IMR-90 (cell line): ENCODE data around the gene KLRC3. TPM values are rescaled to one million over a fixed set of nuclear protein-coding genes. Genes with fewer than 3 reads are reported as not detected.

Source experiments
- ATAC-seq: fragments of 200-7000 bp; cut with Tn5 transposase; 2 replicates; pipeline ENCODE4 v1.9.1; 2020; ENCODE audit warnings: low read depth, mild to moderate bottlenecking, moderate library complexity
- BruUV-seq: library from RNA; stranded (reverse); fragments of 400-500 nt; replicated peaks from 2 replicates; lab custom pipeline; 2021; lab: Mats Ljungman, UMichigan
- CTCF ChIA-PET: fragments of 300-600 bp; formaldehyde crosslinking; extraction: SDS; loops from one replicate; lab custom pipeline; 2021; ENCODE audit warnings: antibody characterized with exemption; lab: Yijun Ruan, JAX
- POLR2A ChIA-PET: fragments of 300-600 bp; sonication (Branson Sonifier 250); formaldehyde crosslinking; loops from one replicate; lab custom pipeline; 2022; ENCODE audit warnings: antibody characterized with exemption; ENCODE audit not compliant: unreplicated experiment; lab: Charles Lee
- DNase-seq: peaks from one replicate; pipeline ENCODE4 v3.0.0; 2013
- H2AFZ ChIP-seq: replicated peaks from 2 replicates; pipeline ENCODE3; 2013; ENCODE audit warnings: low read length, mild to moderate bottlenecking; ENCODE audit not compliant: poor library complexity
- H2AK5ac ChIP-seq: 2 replicates; pipeline ENCODE4 v1.6.1; 2013; ENCODE audit warnings: low read depth, low read length, inconsistent platforms
- H2AK9ac ChIP-seq: replicated peaks from 2 replicates; pipeline ENCODE3; 2013; ENCODE audit warnings: mild to moderate bottlenecking, low read depth, low read length, moderate library complexity; ENCODE audit not compliant: poor library complexity
- H2BK120ac ChIP-seq: 2 replicates; pipeline ENCODE4 v1.6.1; 2013; ENCODE audit warnings: low read depth, low read length, inconsistent platforms
- H2BK15ac ChIP-seq: 3 replicates; pipeline ENCODE4 v1.6.1; 2013; ENCODE audit warnings: low read depth, low read length, inconsistent platforms
- H2BK20ac ChIP-seq: 2 replicates; pipeline ENCODE4 v1.6.1; 2013; ENCODE audit warnings: low read depth, mild to moderate bottlenecking, inconsistent platforms, low read length, moderate library complexity
- H2BK5ac ChIP-seq: 2 replicates; pipeline ENCODE4 v1.6.1; 2013; ENCODE audit warnings: mild to moderate bottlenecking, low read depth, low read length, inconsistent platforms; ENCODE audit not compliant: poor library complexity, severe bottlenecking
- H3K14ac ChIP-seq: replicated peaks from 2 replicates; pipeline ENCODE4 v1.6.1; 2013; ENCODE audit warnings: low read depth, low read length, inconsistent platforms
- H3K18ac ChIP-seq: 2 replicates; pipeline ENCODE4 v1.6.1; 2013; ENCODE audit warnings: low read depth, low read length, control low read depth
- H3K23ac ChIP-seq: 2 replicates; pipeline ENCODE4 v1.6.1; 2013; ENCODE audit warnings: low read depth, low read length, inconsistent platforms
- H3K27ac ChIP-seq: 2 replicates; pipeline ENCODE4 v1.5.1; 2013; ENCODE audit warnings: mild to moderate bottlenecking, control low read depth, low read length; ENCODE audit not compliant: insufficient read depth
- H3K27me3 ChIP-seq: 2 replicates; pipeline ENCODE4 v1.6.1; 2013; ENCODE audit warnings: low read length; ENCODE audit not compliant: control insufficient read depth, insufficient read depth
- H3K36me3 ChIP-seq: 2 replicates; pipeline ENCODE4 v1.6.1; 2013; ENCODE audit warnings: low read length, mixed read lengths; ENCODE audit not compliant: control insufficient read depth, insufficient read depth
- H3K4ac ChIP-seq: 2 replicates; pipeline ENCODE4 v1.6.1; 2013; ENCODE audit warnings: low read depth, low read length, inconsistent platforms
- H3K4me1 ChIP-seq: 2 replicates; pipeline ENCODE4 v1.6.1; 2013; ENCODE audit warnings: low read length, mixed read lengths; ENCODE audit not compliant: control insufficient read depth, insufficient read depth
- H3K4me2 ChIP-seq: 2 replicates; pipeline ENCODE4 v1.6.1; 2013; ENCODE audit warnings: low read depth, mild to moderate bottlenecking, control low read depth, low read length, moderate library complexity
- H3K4me3 ChIP-seq: 2 replicates; pipeline ENCODE4 v1.5.1; 2013; ENCODE audit warnings: low read depth, mild to moderate bottlenecking, control low read depth, low read length, moderate library complexity; ENCODE audit not compliant: insufficient read depth
- H3K56ac ChIP-seq: 2 replicates; pipeline ENCODE4 v1.6.1; 2013; ENCODE audit warnings: low read length, inconsistent platforms; ENCODE audit not compliant: insufficient read depth; ENCODE audit errors: extremely low read depth
- H3K79me1 ChIP-seq, 2 experiments: 2 replicates each; pipeline ENCODE4 v1.6.1; 2013; ENCODE audit warnings: low read length in 2 of 2, inconsistent platforms in 1 of 2, low read depth in 1 of 2
- H3K9ac ChIP-seq: 2 replicates; pipeline ENCODE4 v1.6.1; 2013; ENCODE audit warnings: low read depth, low read length, control low read depth
- H3K9me1 ChIP-seq: 2 replicates; pipeline ENCODE4 v1.6.1; 2013; ENCODE audit warnings: low read length, inconsistent platforms; ENCODE audit not compliant: insufficient read depth
- H3K9me3 ChIP-seq: 2 replicates; pipeline ENCODE4 v1.6.1; 2013; ENCODE audit warnings: low read length; ENCODE audit not compliant: control insufficient read depth, insufficient read depth
- H4K20me1 ChIP-seq: 2 replicates; pipeline ENCODE4 v1.6.1; 2013; ENCODE audit warnings: low read length, inconsistent platforms; ENCODE audit not compliant: insufficient read depth
- H4K5ac ChIP-seq: 2 replicates; pipeline ENCODE4 v1.6.1; 2013; ENCODE audit warnings: mild to moderate bottlenecking, low read depth, low read length, control low read depth
- H4K8ac ChIP-seq, 2 experiments: 2 replicates each; pipeline ENCODE4 v1.6.1; 2013; ENCODE audit warnings: low read depth in 2 of 2, low read length in 2 of 2, control low read depth in 1 of 2, inconsistent platforms in 1 of 2
- H4K91ac ChIP-seq: 2 replicates; pipeline ENCODE4 v1.6.1; 2013; ENCODE audit warnings: low read depth, low read length, inconsistent platforms; ENCODE audit not compliant: insufficient read depth
- BHLHE40 ChIP-seq: fragments of 150-350 bp; IDR thresholded peaks from 2 replicates; pipeline ENCODE4 v1.6.1; 2016; ENCODE audit warnings: mild to moderate bottlenecking, low read depth, low read length
- CEBPB ChIP-seq: IDR thresholded peaks from 2 replicates; pipeline ENCODE4 v1.6.1; 2012; ENCODE audit warnings: low read depth, low read length, improper control_type of control experiment
- CHD1 ChIP-seq: IDR thresholded peaks from 2 replicates; pipeline ENCODE4 v1.6.1; 2012; ENCODE audit warnings: low read depth, low read length, improper control_type of control experiment
- ELK1 ChIP-seq: fragments of 150-350 bp; IDR thresholded peaks from 2 replicates; pipeline ENCODE4 v1.6.1; 2016; ENCODE audit warnings: low read depth, mild to moderate bottlenecking, low read length, moderate library complexity, borderline replicate concordance
- FOS ChIP-seq: fragments of 150-350 bp; IDR thresholded peaks from 2 replicates; pipeline ENCODE4 v1.6.1; 2016; ENCODE audit warnings: low read depth, low read length
- MAFK ChIP-seq: IDR thresholded peaks from 2 replicates; pipeline ENCODE4 v1.6.1; 2012; ENCODE audit warnings: low read depth, low read length, improper control_type of control experiment
- MAZ ChIP-seq: IDR thresholded peaks from 2 replicates; pipeline ENCODE4 v1.6.1; 2012; ENCODE audit warnings: low read depth, mild to moderate bottlenecking, low read length, improper control_type of control experiment, moderate library complexity, borderline replicate concordance
- MXI1 ChIP-seq: IDR thresholded peaks from 2 replicates; pipeline ENCODE4 v1.6.1; 2012; ENCODE audit warnings: low read depth, mild to moderate bottlenecking, low read length, moderate library complexity, borderline replicate concordance
- NFE2L2 ChIP-seq: fragments of 150-350 bp; IDR thresholded peaks from 2 replicates; pipeline ENCODE4 v1.6.1; 2016; ENCODE audit warnings: low read depth, mild to moderate bottlenecking, low read length
- POLR2A ChIP-seq: IDR thresholded peaks from 2 replicates; pipeline ENCODE4 v1.6.1; 2012; ENCODE audit warnings: mild to moderate bottlenecking, low read depth, low read length
- RAD21 ChIP-seq: IDR thresholded peaks from 2 replicates; pipeline ENCODE4 v1.6.1; 2012; ENCODE audit warnings: low read length, improper control_type of control experiment
- RCOR1 ChIP-seq: IDR thresholded peaks from 2 replicates; pipeline ENCODE4 v1.6.1; 2012; ENCODE audit warnings: mild to moderate bottlenecking, low read length, improper control_type of control experiment; ENCODE audit not compliant: insufficient replicate concordance
- RFX5 ChIP-seq: IDR thresholded peaks from 2 replicates; pipeline ENCODE4 v1.8.0; 2012; ENCODE audit warnings: low read depth, mild to moderate bottlenecking, low read length, moderate library complexity
- SMC3 ChIP-seq: fragments of 150-350 bp; IDR thresholded peaks from 2 replicates; pipeline ENCODE4 v1.6.1; 2016; ENCODE audit warnings: low read depth, mild to moderate bottlenecking, antibody characterized with exemption, low read length, moderate library complexity
- WGBS, 2 experiments: methylation state at CpG; one replicate each; pipeline versions ENCODE4 v1.1.5 to v1.1.7; 2013; ENCODE audit warnings: missing lambda C conversion rate in 2 of 2; ENCODE audit not compliant: insufficient read length in 1 of 2; ENCODE audit errors: extremely low coverage in 2 of 2; 5-methylcytosine and 5-hydroxymethylcytosine counted together
- dilution Hi-C: fragments of 300-500 bp; cut with HindIII; formaldehyde crosslinking; loops from one replicate; pipeline ENCODE4 v1.14.3; 2018; ENCODE audit warnings: low sequenced_read_pairs; ENCODE audit not compliant: unreplicated experiment
- in situ Hi-C: fragments of 300-500 bp; cut with MboI; formaldehyde crosslinking; loops from 3 replicates; pipeline ENCODE4 v1.14.3; 2019; ENCODE audit warnings: low sequenced_read_pairs, inconsistent platforms, mixed read lengths
- intact Hi-C: fragments of 100-400 bp; cut with micrococcal nuclease; formaldehyde crosslinking; loops from 2 replicates; pipeline ENCODE4 v1.10.0; 2022
- polyA plus RNA-seq, 3 experiments: library from polyadenylated mRNA; depleted of rRNA; stranded (reverse); fragments of >200 nt; gene quantifications; 2 replicates each; pipeline ENCODE4 v1.2.3, GENCODE V29; 2012; ENCODE audit warnings: low replicate concordance in 1 of 3
- total RNA-seq: library from RNA; depleted of rRNA; stranded (reverse); fragments of >200 nt; gene quantifications from 2 replicates; pipeline ENCODE4 v1.2.3, GENCODE V29; 2012
- TF ChIP-seq, protein P1 (sequence below): conservative IDR thresholded peaks from 2 replicates; pipeline ENCODE4 v1.5.1; 2012; ENCODE audit warnings: mild to moderate bottlenecking, low read depth, low read length, improper control_type of control experiment
- TF ChIP-seq, protein P2 (sequence below): fragments of 150-350 bp; IDR thresholded peaks from 2 replicates; pipeline ENCODE4 v1.6.1; 2017; ENCODE audit warnings: mild to moderate bottlenecking, antibody characterized with exemption, low read length, low read depth

The KLRC3 gene
- total and polyA plus RNA-seq, 2 of the 4 experiments (the other 2 are of a cell fraction) = not detected

- BruUV-seq = no TSS peak
- Histone ChIP-seq H3K27me3 (no peaks in the 10 kb centered on the region), H4K8ac (no peak overlapping the region), H3K4me3 (no peak overlapping the region), H2BK120ac (no peak overlapping the region), H3K9me3 (no peaks in the 10 kb centered on the region), H3K14ac (no peak overlapping the region), H2BK20ac (no peak overlapping the region), H2BK5ac (no peak overlapping the region), H3K79me1 (no peaks in the 10 kb centered on the region), H4K20me1 (no peaks in the 10 kb centered on the region), H3K4ac (no peak overlapping the region), H2AFZ (no peak overlapping the region), H2AK9ac (no peak overlapping the region), H3K9me1 (no peaks in the 10 kb centered on the region), H3K36me3 (no peaks in the 10 kb centered on the region), H2AK5ac (no peak overlapping the region), H4K5ac (no peak overlapping the region), H3K18ac (no peak overlapping the region), H3K27ac (no peak overlapping the region), H4K91ac (no peak overlapping the region), H2BK15ac (no peak overlapping the region), H3K9ac (no peak overlapping the region), H3K4me2 (no peak overlapping the region), H3K23ac (no peak overlapping the region), H3K56ac (no peak overlapping the region), H3K4me1 (no peaks in the 10 kb centered on the region)
- ChIA-PET CTCF (no interaction called here), POLR2A (no interaction called here)
- 72% methylated on average over 4 of the region's 4 CpGs; no CpG with 5 or more reads in 1 of the 2 experiments for WGBS, 2 experiments
- no peak for DNase-seq
- ATAC-seq = no peak
- in situ Hi-C loops (no loop called here), intact Hi-C loops (no loop called here), dilution Hi-C loops (no loop called here)
- TF ChIP-seq MAFK (no peak), CEBPB (no peak), FOS (no peak), BHLHE40 (no peak), NFE2L2 (no peak), MXI1 (no peak), POLR2A (no peak), CHD1 (no peak), ELK1 (no peak), RAD21 (no peak), SMC3 (no peak), RFX5 (no peak), RCOR1 (no peak), MAZ (no peak)
- TF ChIP-seq, protein P1, sequence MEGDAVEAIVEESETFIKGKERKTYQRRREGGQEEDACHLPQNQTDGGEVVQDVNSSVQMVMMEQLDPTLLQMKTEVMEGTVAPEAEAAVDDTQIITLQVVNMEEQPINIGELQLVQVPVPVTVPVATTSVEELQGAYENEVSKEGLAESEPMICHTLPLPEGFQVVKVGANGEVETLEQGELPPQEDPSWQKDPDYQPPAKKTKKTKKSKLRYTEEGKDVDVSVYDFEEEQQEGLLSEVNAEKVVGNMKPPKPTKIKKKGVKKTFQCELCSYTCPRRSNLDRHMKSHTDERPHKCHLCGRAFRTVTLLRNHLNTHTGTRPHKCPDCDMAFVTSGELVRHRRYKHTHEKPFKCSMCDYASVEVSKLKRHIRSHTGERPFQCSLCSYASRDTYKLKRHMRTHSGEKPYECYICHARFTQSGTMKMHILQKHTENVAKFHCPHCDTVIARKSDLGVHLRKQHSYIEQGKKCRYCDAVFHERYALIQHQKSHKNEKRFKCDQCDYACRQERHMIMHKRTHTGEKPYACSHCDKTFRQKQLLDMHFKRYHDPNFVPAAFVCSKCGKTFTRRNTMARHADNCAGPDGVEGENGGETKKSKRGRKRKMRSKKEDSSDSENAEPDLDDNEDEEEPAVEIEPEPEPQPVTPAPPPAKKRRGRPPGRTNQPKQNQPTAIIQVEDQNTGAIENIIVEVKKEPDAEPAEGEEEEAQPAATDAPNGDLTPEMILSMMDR = no peak
- TF ChIP-seq, protein P2, sequence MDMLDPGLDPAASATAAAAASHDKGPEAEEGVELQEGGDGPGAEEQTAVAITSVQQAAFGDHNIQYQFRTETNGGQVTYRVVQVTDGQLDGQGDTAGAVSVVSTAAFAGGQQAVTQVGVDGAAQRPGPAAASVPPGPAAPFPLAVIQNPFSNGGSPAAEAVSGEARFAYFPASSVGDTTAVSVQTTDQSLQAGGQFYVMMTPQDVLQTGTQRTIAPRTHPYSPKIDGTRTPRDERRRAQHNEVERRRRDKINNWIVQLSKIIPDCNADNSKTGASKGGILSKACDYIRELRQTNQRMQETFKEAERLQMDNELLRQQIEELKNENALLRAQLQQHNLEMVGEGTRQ = no peak
These were observed 45.9 kb upstream of the KLRC3 start for GRCh38 chr12:10466311-10466710.
